GM12878 (cell line): ENCODE measurements around the gene ZBTB42. TPM values are rescaled to one million over a fixed set of nuclear protein-coding genes. Genes with fewer than 3 reads are reported as not detected.
A peak's percentile ranks its signal among the peaks of the same experiment; 100 is the strongest.

Experiments
- ATAC-seq: fragments of 200-7000 bp; cut with Tn5 transposase; 3 replicates; pipeline ENCODE4 v1.9.1; 2020; ENCODE audit warnings: mild to moderate bottlenecking, moderate library complexity
- BruUV-seq: library from RNA; stranded (reverse); fragments of 400-500 nt; replicated peaks from 2 replicates; lab custom pipeline; 2021; lab: Mats Ljungman, UMichigan
- CTCF ChIA-PET: fragments of 300-600 bp; sonication (Branson Sonifier 250); formaldehyde crosslinking; extraction: SDS; loops from one replicate; lab custom pipeline; 2021; ENCODE audit warnings: inconsistent platforms; lab: Yijun Ruan, JAX
- POLR2A ChIA-PET: fragments of 350-600 bp; formaldehyde crosslinking; extraction: SDS; loops from one replicate; lab custom pipeline; 2021; ENCODE audit warnings: inconsistent platforms; lab: Charles Lee
- RAD21 ChIA-PET: fragments of 300-600 bp; sonication (Branson Sonifier 250); formaldehyde crosslinking; loops from one replicate; lab custom pipeline; 2023; ENCODE audit warnings: antibody characterized with exemption; ENCODE audit not compliant: unreplicated experiment; lab: Charles Lee
- SMC1A ChIA-PET: fragments of 300-600 bp; sonication (Branson Sonifier 250); formaldehyde crosslinking; loops from one replicate; lab custom pipeline; 2023; ENCODE audit not compliant: unreplicated experiment, uncharacterized antibody; lab: Charles Lee
- DNase-seq: peaks from one replicate; pipeline ENCODE4 v3.0.0-alpha.2; 2011; ENCODE audit warnings: low read depth, low spot score
- FAIRE-seq: peaks from 3 replicates; lab custom pipeline; 2011; peaks lifted over from hg19 to GRCh38; lab: Jason Lieb, UNC
- H2AFZ ChIP-seq: 2 replicates; pipeline ENCODE4 v1.6.0; 2011; ENCODE audit warnings: low read depth, low read length, control low read depth; ENCODE audit not compliant: control insufficient read depth
- H3K27ac ChIP-seq: 2 replicates; pipeline ENCODE4 v1.5.1; 2011; ENCODE audit warnings: control low read depth; ENCODE audit not compliant: control insufficient read depth, insufficient read depth
- H3K27me3 ChIP-seq, 2 experiments: replicated peaks in 1 of 2; 2 replicates each; pipeline versions ENCODE4 v1.6.0 to v1.6.1; 2011; ENCODE audit warnings: low read length in 1 of 2; ENCODE audit not compliant: control insufficient read depth in 2 of 2, insufficient read depth in 2 of 2
- H3K36me3 ChIP-seq, 2 experiments: 2 replicates each; pipeline ENCODE4 v1.5.1; 2011; ENCODE audit warnings: low read length in 1 of 2; ENCODE audit not compliant: control insufficient read depth in 2 of 2, insufficient read depth in 2 of 2
- H3K4me1 ChIP-seq: 2 replicates; pipeline ENCODE4 v1.6.1; 2011; ENCODE audit warnings: mild to moderate bottlenecking, low read length, moderate library complexity, mixed read lengths; ENCODE audit not compliant: control insufficient read depth, insufficient read depth
- H3K4me2 ChIP-seq: 2 replicates; pipeline ENCODE4 v1.6.0; 2011; ENCODE audit warnings: control low read depth; ENCODE audit not compliant: control insufficient read depth, insufficient read depth
- H3K4me3 ChIP-seq: fragments of 200-600 bp; sonication (generic); 2 replicates; pipeline ENCODE4 v1.5.1; 2016
- H3K79me2 ChIP-seq: 2 replicates; pipeline ENCODE4 v1.6.0; 2011; ENCODE audit warnings: low read length; ENCODE audit not compliant: control insufficient read depth, insufficient read depth
- H3K9ac ChIP-seq: 2 replicates; pipeline ENCODE4 v1.8.0; 2011; ENCODE audit warnings: low read length, control low read depth, mixed read lengths; ENCODE audit not compliant: control insufficient read depth, insufficient read depth
- H3K9me3 ChIP-seq: replicated peaks from 3 replicates; pipeline ENCODE4 v1.5.1; 2011; ENCODE audit warnings: mild to moderate bottlenecking, low read length; ENCODE audit not compliant: control insufficient read depth, insufficient read depth
- H4K20me1 ChIP-seq: 2 replicates; pipeline ENCODE4 v1.6.0; 2011; ENCODE audit not compliant: control insufficient read depth, insufficient read depth
- ATF7 ChIP-seq: fragments of 450-650 bp; IDR thresholded peaks from 2 replicates; pipeline ENCODE4 v1.6.1; 2016; ENCODE audit warnings: low read depth, mild to moderate bottlenecking
- BCL3 ChIP-seq: IDR thresholded peaks from 2 replicates; pipeline ENCODE4 v1.6.1; 2011; ENCODE audit warnings: borderline replicate concordance, low read depth, mild to moderate bottlenecking, moderate library complexity, low read length; ENCODE audit not compliant: insufficient read depth, poor library complexity, severe bottlenecking
- CEBPB ChIP-seq, 2 experiments: fragments of 150-350 bp in 1 of 2; IDR thresholded peaks; 2 replicates each; pipeline ENCODE4 v1.6.1; 2012 to 2014; ENCODE audit warnings: low read depth in 2 of 2, low read length in 2 of 2, borderline replicate concordance in 1 of 2, inconsistent platforms in 1 of 2
- EGR1 ChIP-seq, 2 experiments: IDR thresholded peaks; 1 replicate in 1 of 2; 2 replicates in 1 of 2; pipeline ENCODE4 v1.6.1; 2011 to 2012; ENCODE audit warnings: low read depth in 2 of 2, low read length in 2 of 2, borderline replicate concordance in 1 of 2, mild to moderate bottlenecking in 1 of 2, moderate library complexity in 1 of 2
- EP300 ChIP-seq, 2 experiments: fragments of 150-350 bp in 1 of 2; IDR thresholded peaks; 2 replicates each; pipeline ENCODE4 v1.6.1; 2011 to 2012; ENCODE audit warnings: low read depth in 2 of 2, low read length in 2 of 2, borderline replicate concordance in 1 of 2, improper control_type of control experiment in 1 of 2, inconsistent platforms in 1 of 2; ENCODE audit not compliant: control insufficient read depth in 1 of 2
- GATAD2B ChIP-seq: fragments of 450-650 bp; conservative IDR thresholded peaks from 2 replicates; pipeline ENCODE4 v1.6.1; 2017; ENCODE audit warnings: low read depth, mild to moderate bottlenecking, moderate library complexity
- IKZF1 ChIP-seq: fragments of 450-650 bp; conservative IDR thresholded peaks from 2 replicates; pipeline ENCODE4 v1.6.1; 2017; ENCODE audit warnings: antibody characterized with exemption, mild to moderate bottlenecking
- KAT2A ChIP-seq: conservative IDR thresholded peaks from 2 replicates; pipeline ENCODE4 v1.6.1; 2011; ENCODE audit warnings: low read depth, low read length; ENCODE audit not compliant: control insufficient read depth
- KDM1A ChIP-seq: fragments of 200-600 bp; sonication (generic); IDR thresholded peaks from 2 replicates; pipeline ENCODE4 v1.6.1; 2016; ENCODE audit warnings: borderline replicate concordance
- MAX ChIP-seq: IDR thresholded peaks from 2 replicates; pipeline ENCODE4 v1.6.1; 2012; ENCODE audit warnings: low read depth, low read length, improper control_type of control experiment
- NFYA ChIP-seq: IDR thresholded peaks from 2 replicates; pipeline ENCODE4 v1.6.1; 2011; ENCODE audit warnings: low read depth, mild to moderate bottlenecking, low read length, improper control_type of control experiment, borderline replicate concordance
- PAX5 ChIP-seq: IDR thresholded peaks from 2 replicates; pipeline ENCODE4 v1.6.1; 2011; ENCODE audit warnings: low read depth, low read length, borderline replicate concordance
- PAX8 ChIP-seq: fragments of 450-650 bp; IDR thresholded peaks from 2 replicates; pipeline ENCODE4 v1.6.1; 2017; ENCODE audit warnings: mild to moderate bottlenecking, moderate library complexity
- RUNX3 ChIP-seq: IDR thresholded peaks from 2 replicates; pipeline ENCODE4 v1.6.1; 2012; ENCODE audit warnings: low read length, inconsistent platforms
- SMARCA5 ChIP-seq: fragments of 450-650 bp; IDR thresholded peaks from 2 replicates; pipeline ENCODE4 v1.6.1; 2017; ENCODE audit warnings: mild to moderate bottlenecking
- SRF ChIP-seq, 2 experiments: IDR thresholded peaks; 2 replicates each; pipeline ENCODE4 v1.6.1; 2011; ENCODE audit warnings: low read depth in 2 of 2, low read length in 2 of 2, mild to moderate bottlenecking in 1 of 2, moderate library complexity in 1 of 2
- SUPT20H ChIP-seq: IDR thresholded peaks from 2 replicates; pipeline ENCODE4 v1.6.1; 2011; ENCODE audit warnings: low read depth, mild to moderate bottlenecking, low read length, moderate library complexity, borderline replicate concordance; ENCODE audit not compliant: control insufficient read depth
- USF2 ChIP-seq: IDR thresholded peaks from 2 replicates; pipeline ENCODE4 v1.6.1; 2011; ENCODE audit warnings: low read depth, low read length, improper control_type of control experiment, borderline replicate concordance
- ZNF384 ChIP-seq: IDR thresholded peaks from 2 replicates; pipeline ENCODE4 v1.6.1; 2012; ENCODE audit warnings: low read depth, mild to moderate bottlenecking, low read length, improper control_type of control experiment, borderline replicate concordance
- WGBS: methylation state at CpG from one replicate; pipeline ENCODE4 v1.1.6; 2016; ENCODE audit warnings: low lambda C conversion rate; ENCODE audit not compliant: insufficient replicate concordance, insufficient coverage; ENCODE audit errors: missing lambda C conversion rate; 5-methylcytosine and 5-hydroxymethylcytosine counted together
- in situ Hi-C: fragments of 300-500 bp; cut with MboI; formaldehyde crosslinking; loops from 9 replicates; pipeline ENCODE4 v1.14.3; 2018; ENCODE audit warnings: mixed read lengths
- intact Hi-C: fragments of 100-400 bp; cut with micrococcal nuclease; formaldehyde crosslinking; loops from one replicate; pipeline ENCODE4 v1.14.2; 2022; ENCODE audit not compliant: unreplicated experiment
- polyA plus RNA-seq, 11 experiments: library from polyadenylated mRNA; depleted of rRNA in 4 of 11; unstranded in 6 of 11; stranded (reverse) in 5 of 11; fragments of >200 nt; fragmentation: Nextera tagmentation in 4 of 11; fragmentation: Illumina TruSeq in 1 of 11; extraction: Ambion mirVana in 4 of 11; extraction: Trizol in 1 of 11; gene quantifications; 1 replicate in 1 of 11; 2 replicates in 10 of 11; pipeline versions ENCODE4 v1.2.1 to v1.2.3, GENCODE V29; 2011 to 2016; ENCODE audit warnings: inconsistent platforms in 2 of 11, missing spikeins in 2 of 11, low read depth in 1 of 11
- total RNA-seq, 4 experiments: library from RNA; depleted of rRNA in 3 of 4; stranded (reverse); fragments of >200 nt in 3 of 4; fragmentation: Illumina TruSeq in 1 of 4; extraction: Trizol in 1 of 4; gene quantifications; 2 replicates each; pipeline versions ENCODE4 v1.2.1 to v1.2.3, GENCODE V29; 2013 to 2021

The ZBTB42 gene
- total and polyA plus RNA-seq, 10 of the 15 experiments (the other 5 are each of a cell fraction or from before 2014, with no cell fraction given) = 0.05 to 1.2 (median 0.37) TPM; not detected in 2

GRCh38 chr14:104751539-104752422 lies 49.1 kb upstream of the ZBTB42 start:
- no TSS peak for BruUV-seq
- in situ Hi-C loops (no loop called here), intact Hi-C loops (no loop called here)
- Histone ChIP-seq H3K9ac (peak overlapping the region; percentile 80), H3K36me3 (peaks cover 2 to 7% of the 10 kb centered on the region in 2 experiments; a peak in 3 of 4 replicates), H2AFZ (peak overlapping the region; percentile 97), H3K27ac (peak overlapping the region; percentile 82), H3K27me3 (no peaks in the 10 kb centered on the region), H3K4me3 (peak overlapping the region; percentile 90), H3K79me2 (peaks cover 31% of the 10 kb centered on the region), H3K4me2 (peak overlapping the region; percentile 91), H4K20me1 (no peaks in the 10 kb centered on the region), H3K9me3 (no peaks in the 10 kb centered on the region; the same call in 2 of the 3 replicates), H3K4me1 (peaks cover 17% of the 10 kb centered on the region)
- POLR2A ChIA-PET = interaction anchor here (0.9 to 1.4 kb wide), 5 partner anchors 13 to 313 kb away, joined by 3 to 7 read pairs (median 5); partner anchors contain the start of genes CDCA4 and GPR132
- CTCF ChIA-PET = interaction anchor here (0.9 to 2.4 kb wide), 6 partner anchors 15 to 674 kb away, joined by 3 to 13 read pairs (median 4); no protein-coding TSS in a partner anchor
- 75% methylated on average over 71 of the region's 90 CpGs for WGBS
- RAD21 ChIA-PET = interaction anchor here (0.7 to 1.8 kb wide), 5 partner anchors 9 to 94 kb away, joined by 3 to 8 read pairs (median 3); no protein-coding TSS in a partner anchor
- FAIRE-seq (no peak), ATAC-seq (no peak), DNase-seq (no peak)
- SMC1A ChIA-PET = interaction anchor here (0.9 to 1.4 kb wide), 3 partner anchors 15 to 68 kb away, joined by 3 to 5 read pairs (median 4); partner anchors contain the start of gene ADSS1
- TF ChIP-seq RUNX3 = 0 out of 2 replicates have a peak, but pooled peaks have one; percentile 9
- TF ChIP-seq EGR1 (IDR thresholded peaks at IDR 0.05; ENCODE audit: borderline replicate concordance in 1 of 2, low read depth in 2 of 2, low read length in 2 of 2) = no peak
- no peak for TF ChIP-seq SUPT20H
- no peak for TF ChIP-seq IKZF1
- no peak for TF ChIP-seq ZNF384
- 0 out of 2 replicates have a peak, but pooled peaks have one; percentile 38 for TF ChIP-seq SMARCA5
- TF ChIP-seq ATF7 = no peak
- no peak for TF ChIP-seq KAT2A
- no peak for TF ChIP-seq BCL3
- no peak for TF ChIP-seq CEBPB (IDR thresholded peaks at IDR 0.05; ENCODE audit: borderline replicate concordance in 1 of 2, low read depth in 2 of 2, low read length in 2 of 2)
- TF ChIP-seq PAX5 = no peak
- TF ChIP-seq NFYA = no peak
- no peak for TF ChIP-seq PAX8
- no peak for TF ChIP-seq USF2
- TF ChIP-seq KDM1A = no peak
- 0 out of 2 replicates have a peak, but pooled peaks have one; percentile 38 for TF ChIP-seq GATAD2B
- no peak for TF ChIP-seq SRF (IDR thresholded peaks at IDR 0.05; ENCODE audit: low read depth in 2 of 2, low read length in 2 of 2)
- no peak for TF ChIP-seq MAX
- no peak for TF ChIP-seq EP300 (IDR thresholded peaks at IDR 0.05; ENCODE audit: borderline replicate concordance in 1 of 2, control insufficient read depth in 1 of 2, low read depth in 2 of 2, low read length in 2 of 2)
